DOHH2 (cell line): ENCODE data around the gene FOXB1.

Experiments used
- H3F3A ChIP-seq: fragments of 200-600 bp; sonication (generic), shearing (Covaris generic); 2 replicates; pipeline ENCODE4 v1.6.0; 2016; ENCODE audit warnings: antibody characterized with exemption, mild to moderate bottlenecking; ENCODE audit not compliant: control insufficient read depth, insufficient read depth
- H3K27ac ChIP-seq: fragments of 200-600 bp; sonication (generic); 2 replicates; pipeline ENCODE4 v1.5.1; 2014; ENCODE audit warnings: low read depth, mild to moderate bottlenecking, low read length, moderate library complexity
- H3K27me3 ChIP-seq: fragments of 200-600 bp; sonication (generic); 2 replicates; pipeline ENCODE4 v1.6.1; 2014; ENCODE audit warnings: mild to moderate bottlenecking, low read length, mixed read lengths; ENCODE audit not compliant: control insufficient read depth
- H3K36me3 ChIP-seq: fragments of 200-600 bp; sonication (generic); 2 replicates; pipeline ENCODE4 v1.6.1; 2014; ENCODE audit warnings: mild to moderate bottlenecking, low read length, moderate library complexity, mixed read lengths; ENCODE audit not compliant: control insufficient read depth
- H3K4me1 ChIP-seq: fragments of 200-600 bp; sonication (generic); 2 replicates; pipeline ENCODE4 v1.6.1; 2014; ENCODE audit warnings: mild to moderate bottlenecking, low read length, mixed read lengths; ENCODE audit not compliant: control insufficient read depth
- H3K4me2 ChIP-seq: fragments of 200-600 bp; sonication (generic); 2 replicates; pipeline ENCODE4 v1.6.0; 2014; ENCODE audit warnings: mild to moderate bottlenecking, low read length, moderate library complexity
- H3K4me3 ChIP-seq: fragments of 200-600 bp; sonication (generic); 2 replicates; pipeline ENCODE4 v1.5.1; 2014; ENCODE audit warnings: mild to moderate bottlenecking, low read length, mixed read lengths
- H3K79me2 ChIP-seq: fragments of 200-600 bp; sonication (generic); 2 replicates; pipeline ENCODE4 v1.6.1; 2014; ENCODE audit warnings: mild to moderate bottlenecking, low read length, mixed read lengths; ENCODE audit not compliant: control insufficient read depth
- H3K9me2 ChIP-seq: fragments of 200-600 bp; sonication (generic); replicated peaks from 2 replicates; pipeline ENCODE4 v1.6.1; 2014; ENCODE audit warnings: mild to moderate bottlenecking, low read length, mixed read lengths; ENCODE audit not compliant: control insufficient read depth
- H3K9me3 ChIP-seq: fragments of 200-600 bp; sonication (generic); 2 replicates; pipeline ENCODE4 v1.6.1; 2014; ENCODE audit warnings: antibody characterized with exemption, low read length, mixed read lengths; ENCODE audit not compliant: control insufficient read depth, insufficient read depth
- H4K20me1 ChIP-seq: fragments of 200-600 bp; sonication (generic); 2 replicates; pipeline ENCODE4 v1.6.0; 2014; ENCODE audit warnings: low read depth, mild to moderate bottlenecking, antibody characterized with exemption, low read length, moderate library complexity; ENCODE audit not compliant: control insufficient read depth, insufficient read depth
- EZH2phosphoT487 ChIP-seq: fragments of 200-600 bp; sonication (generic); IDR thresholded peaks from 2 replicates; pipeline ENCODE4 v1.6.1; 2017; ENCODE audit warnings: borderline replicate concordance, mild to moderate bottlenecking, antibody characterized with exemption, low read length, moderate library complexity, mixed read lengths
- TF ChIP-seq, protein P1 (sequence below): fragments of 200-600 bp; sonication (generic); IDR thresholded peaks from one replicate; pipeline ENCODE4 v1.5.1; 2014; ENCODE audit warnings: antibody characterized with exemption, mild to moderate bottlenecking, low read depth, low read length; ENCODE audit not compliant: poor library complexity, severe bottlenecking

The FOXB1 gene

DNA sequence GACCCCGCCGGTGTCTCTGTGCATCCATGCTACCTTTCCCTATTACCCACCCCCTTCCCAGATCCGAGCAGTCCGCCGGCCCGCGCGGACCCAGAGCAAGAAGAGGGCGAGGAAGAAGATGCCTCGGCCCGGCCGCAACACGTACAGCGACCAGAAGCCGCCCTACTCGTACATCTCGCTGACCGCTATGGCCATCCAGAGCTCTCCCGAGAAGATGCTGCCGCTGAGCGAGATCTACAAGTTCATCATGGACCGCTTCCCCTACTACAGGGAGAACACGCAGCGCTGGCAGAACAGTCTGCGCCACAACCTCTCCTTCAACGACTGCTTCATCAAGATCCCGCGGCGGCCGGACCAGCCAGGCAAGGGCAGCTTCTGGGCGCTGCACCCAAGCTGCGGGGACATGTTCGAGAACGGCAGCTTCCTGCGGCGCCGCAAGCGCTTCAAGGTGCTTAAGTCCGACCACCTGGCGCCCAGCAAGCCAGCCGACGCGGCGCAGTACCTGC lies 788 bp downstream of the FOXB1 start:
- H4K20me1 ChIP-seq, result no peaks in the 10 kb centered on the region
- H3K79me2 ChIP-seq, result no peaks in the 10 kb centered on the region
- no peak overlapping the region for H3K27ac ChIP-seq
- no peaks in the 10 kb centered on the region for H3K9me3 ChIP-seq
- H3K9me2 ChIP-seq, result no peaks in the 10 kb centered on the region
- H3K27me3 ChIP-seq, result peaks cover 33% of the 10 kb centered on the region
- no peaks in the 10 kb centered on the region for H3K4me1 ChIP-seq
- no peak overlapping the region for H3K4me3 ChIP-seq
- H3F3A ChIP-seq, result no peaks in the 10 kb centered on the region
- TF ChIP-seq, protein P1, sequence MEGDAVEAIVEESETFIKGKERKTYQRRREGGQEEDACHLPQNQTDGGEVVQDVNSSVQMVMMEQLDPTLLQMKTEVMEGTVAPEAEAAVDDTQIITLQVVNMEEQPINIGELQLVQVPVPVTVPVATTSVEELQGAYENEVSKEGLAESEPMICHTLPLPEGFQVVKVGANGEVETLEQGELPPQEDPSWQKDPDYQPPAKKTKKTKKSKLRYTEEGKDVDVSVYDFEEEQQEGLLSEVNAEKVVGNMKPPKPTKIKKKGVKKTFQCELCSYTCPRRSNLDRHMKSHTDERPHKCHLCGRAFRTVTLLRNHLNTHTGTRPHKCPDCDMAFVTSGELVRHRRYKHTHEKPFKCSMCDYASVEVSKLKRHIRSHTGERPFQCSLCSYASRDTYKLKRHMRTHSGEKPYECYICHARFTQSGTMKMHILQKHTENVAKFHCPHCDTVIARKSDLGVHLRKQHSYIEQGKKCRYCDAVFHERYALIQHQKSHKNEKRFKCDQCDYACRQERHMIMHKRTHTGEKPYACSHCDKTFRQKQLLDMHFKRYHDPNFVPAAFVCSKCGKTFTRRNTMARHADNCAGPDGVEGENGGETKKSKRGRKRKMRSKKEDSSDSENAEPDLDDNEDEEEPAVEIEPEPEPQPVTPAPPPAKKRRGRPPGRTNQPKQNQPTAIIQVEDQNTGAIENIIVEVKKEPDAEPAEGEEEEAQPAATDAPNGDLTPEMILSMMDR, result no peak
- no peak for TF ChIP-seq EZH2phosphoT487
- H3K36me3 ChIP-seq, result no peaks in the 10 kb centered on the region
- H3K4me2 ChIP-seq, result no peak overlapping the region

DNA sequence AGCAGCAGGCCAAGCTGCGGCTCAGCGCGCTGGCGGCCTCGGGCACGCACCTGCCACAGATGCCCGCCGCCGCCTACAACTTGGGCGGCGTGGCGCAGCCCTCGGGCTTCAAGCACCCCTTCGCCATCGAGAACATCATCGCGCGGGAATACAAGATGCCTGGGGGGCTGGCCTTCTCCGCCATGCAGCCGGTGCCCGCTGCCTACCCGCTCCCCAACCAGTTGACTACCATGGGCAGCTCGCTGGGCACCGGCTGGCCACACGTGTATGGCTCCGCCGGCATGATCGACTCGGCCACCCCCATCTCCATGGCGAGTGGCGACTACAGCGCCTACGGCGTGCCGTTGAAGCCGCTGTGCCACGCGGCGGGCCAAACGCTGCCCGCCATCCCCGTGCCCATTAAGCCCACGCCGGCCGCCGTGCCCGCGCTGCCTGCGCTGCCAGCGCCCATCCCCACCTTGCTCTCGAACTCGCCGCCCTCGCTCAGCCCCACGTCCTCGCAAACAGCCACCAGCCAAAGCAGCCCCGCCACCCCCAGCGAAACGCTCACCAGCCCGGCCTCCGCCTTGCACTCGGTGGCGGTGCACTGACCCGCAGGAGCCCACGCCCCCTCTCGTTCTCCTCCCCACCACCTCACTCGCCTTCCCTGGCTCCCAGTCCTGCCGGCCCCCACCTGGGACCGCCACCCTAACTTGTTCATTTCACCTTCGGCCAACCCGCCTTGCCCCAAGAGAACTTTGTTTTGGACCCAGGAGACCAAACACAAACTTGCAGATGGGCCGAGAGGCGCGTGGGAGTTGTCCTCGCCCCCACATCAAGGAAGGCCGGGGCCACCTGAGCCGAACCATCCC lies 1.5 kb downstream of the FOXB1 start:
- no peaks in the 10 kb centered on the region for H3K9me3 ChIP-seq
- no peaks in the 10 kb centered on the region for H3K79me2 ChIP-seq
- no peak overlapping the region for H3K4me2 ChIP-seq
- TF ChIP-seq EZH2phosphoT487, result no peak
- TF ChIP-seq, protein P1, result no peak
- no peaks in the 10 kb centered on the region for H3K9me2 ChIP-seq
- H3K4me1 ChIP-seq, result no peaks in the 10 kb centered on the region
- H3K36me3 ChIP-seq, result no peaks in the 10 kb centered on the region
- H3K27ac ChIP-seq, result no peak overlapping the region
- no peaks in the 10 kb centered on the region for H3F3A ChIP-seq
- H4K20me1 ChIP-seq, result no peaks in the 10 kb centered on the region
- H3K27me3 ChIP-seq, result peaks cover 40% of the 10 kb centered on the region
- no peak overlapping the region for H3K4me3 ChIP-seq

DNA sequence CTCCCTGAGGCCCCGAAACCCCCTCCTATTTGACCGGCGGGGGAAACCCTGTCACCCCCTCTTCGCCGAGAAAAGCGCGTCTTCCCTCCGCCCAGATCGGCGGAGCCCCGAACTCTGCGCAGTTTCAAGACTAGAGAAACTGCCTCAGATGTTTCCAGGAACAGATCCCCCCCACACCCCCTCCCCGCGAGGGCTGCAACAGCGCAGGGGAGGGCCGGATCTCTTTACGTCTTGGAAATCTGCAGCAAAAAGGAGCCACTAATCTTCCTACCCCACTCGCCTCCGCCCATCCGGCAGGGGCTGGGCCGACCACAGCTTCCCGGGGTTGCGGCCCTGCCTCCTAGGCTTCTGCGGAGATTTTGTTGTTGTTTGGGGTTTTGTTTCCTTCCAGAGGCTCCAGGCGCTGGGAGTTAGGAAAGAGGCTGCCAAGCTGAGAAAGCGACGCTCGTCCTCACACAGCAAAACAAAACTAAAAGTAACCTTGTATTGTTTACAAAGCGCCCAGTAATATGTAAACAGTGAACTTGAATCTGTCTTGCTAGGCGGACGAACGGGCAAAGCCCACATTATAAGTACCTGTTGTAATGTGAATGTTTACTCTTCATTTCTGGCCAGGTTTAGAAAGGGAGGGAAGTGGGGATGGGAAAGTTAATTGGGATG lies 2.2 kb downstream of the FOXB1 start:
- Histone ChIP-seq H3K9me3 (no peaks in the 10 kb centered on the region), H3K4me1 (no peaks in the 10 kb centered on the region), H4K20me1 (no peaks in the 10 kb centered on the region), H3K36me3 (no peaks in the 10 kb centered on the region), H3K27me3 (peaks cover 47% of the 10 kb centered on the region), H3K27ac (no peak overlapping the region), H3K79me2 (no peaks in the 10 kb centered on the region), H3F3A (no peaks in the 10 kb centered on the region), H3K4me3 (no peak overlapping the region), H3K4me2 (no peak overlapping the region), H3K9me2 (no peaks in the 10 kb centered on the region)
- TF ChIP-seq, protein P1, result no peak
- no peak for TF ChIP-seq EZH2phosphoT487
